Measurements from ENCODE around the gene COL6A1.

GRCh38 chr21:45959779-45960390, 21.7 kb upstream of the COL6A1 start:
- TF ChIP-seq FOXP1 (CRISPR knock-in tag; IDR thresholded peaks at IDR 0.05; ENCODE audit: borderline replicate concordance) (no peak), ZNF416 (CRISPR knock-in tag; IDR thresholded peaks at IDR 0.05) (no peak), ATF1 (CRISPR knock-in tag; IDR thresholded peaks at IDR 0.05) (no peak), TEAD4 (CRISPR knock-in tag; IDR thresholded peaks at IDR 0.05) (no peak), FOXK1 (CRISPR knock-in tag; IDR thresholded peaks at IDR 0.05) (no peak), ESRRA (CRISPR knock-in tag; IDR thresholded peaks at IDR 0.05; ENCODE audit: borderline replicate concordance) (no peak), IRF2 (CRISPR knock-in tag; IDR thresholded peaks at IDR 0.05; ENCODE audit: borderline replicate concordance, low read depth) (no peak)
- TF ChIP-seq, protein P1, sequence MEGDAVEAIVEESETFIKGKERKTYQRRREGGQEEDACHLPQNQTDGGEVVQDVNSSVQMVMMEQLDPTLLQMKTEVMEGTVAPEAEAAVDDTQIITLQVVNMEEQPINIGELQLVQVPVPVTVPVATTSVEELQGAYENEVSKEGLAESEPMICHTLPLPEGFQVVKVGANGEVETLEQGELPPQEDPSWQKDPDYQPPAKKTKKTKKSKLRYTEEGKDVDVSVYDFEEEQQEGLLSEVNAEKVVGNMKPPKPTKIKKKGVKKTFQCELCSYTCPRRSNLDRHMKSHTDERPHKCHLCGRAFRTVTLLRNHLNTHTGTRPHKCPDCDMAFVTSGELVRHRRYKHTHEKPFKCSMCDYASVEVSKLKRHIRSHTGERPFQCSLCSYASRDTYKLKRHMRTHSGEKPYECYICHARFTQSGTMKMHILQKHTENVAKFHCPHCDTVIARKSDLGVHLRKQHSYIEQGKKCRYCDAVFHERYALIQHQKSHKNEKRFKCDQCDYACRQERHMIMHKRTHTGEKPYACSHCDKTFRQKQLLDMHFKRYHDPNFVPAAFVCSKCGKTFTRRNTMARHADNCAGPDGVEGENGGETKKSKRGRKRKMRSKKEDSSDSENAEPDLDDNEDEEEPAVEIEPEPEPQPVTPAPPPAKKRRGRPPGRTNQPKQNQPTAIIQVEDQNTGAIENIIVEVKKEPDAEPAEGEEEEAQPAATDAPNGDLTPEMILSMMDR (IDR thresholded peaks at IDR 0.05): no peak
- TF ChIP-seq, protein P2, sequence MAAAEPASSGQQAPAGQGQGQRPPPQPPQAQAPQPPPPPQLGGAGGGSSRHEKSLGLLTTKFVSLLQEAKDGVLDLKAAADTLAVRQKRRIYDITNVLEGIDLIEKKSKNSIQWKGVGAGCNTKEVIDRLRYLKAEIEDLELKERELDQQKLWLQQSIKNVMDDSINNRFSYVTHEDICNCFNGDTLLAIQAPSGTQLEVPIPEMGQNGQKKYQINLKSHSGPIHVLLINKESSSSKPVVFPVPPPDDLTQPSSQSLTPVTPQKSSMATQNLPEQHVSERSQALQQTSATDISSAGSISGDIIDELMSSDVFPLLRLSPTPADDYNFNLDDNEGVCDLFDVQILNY (CRISPR knock-in tag; IDR thresholded peaks at IDR 0.05): no peak
- TF ChIP-seq, protein P3, sequence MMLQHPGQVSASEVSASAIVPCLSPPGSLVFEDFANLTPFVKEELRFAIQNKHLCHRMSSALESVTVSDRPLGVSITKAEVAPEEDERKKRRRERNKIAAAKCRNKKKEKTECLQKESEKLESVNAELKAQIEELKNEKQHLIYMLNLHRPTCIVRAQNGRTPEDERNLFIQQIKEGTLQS (CRISPR knock-in tag; conservative IDR thresholded peaks at IDR 0.05): no peak
- TF ChIP-seq, protein P4, sequence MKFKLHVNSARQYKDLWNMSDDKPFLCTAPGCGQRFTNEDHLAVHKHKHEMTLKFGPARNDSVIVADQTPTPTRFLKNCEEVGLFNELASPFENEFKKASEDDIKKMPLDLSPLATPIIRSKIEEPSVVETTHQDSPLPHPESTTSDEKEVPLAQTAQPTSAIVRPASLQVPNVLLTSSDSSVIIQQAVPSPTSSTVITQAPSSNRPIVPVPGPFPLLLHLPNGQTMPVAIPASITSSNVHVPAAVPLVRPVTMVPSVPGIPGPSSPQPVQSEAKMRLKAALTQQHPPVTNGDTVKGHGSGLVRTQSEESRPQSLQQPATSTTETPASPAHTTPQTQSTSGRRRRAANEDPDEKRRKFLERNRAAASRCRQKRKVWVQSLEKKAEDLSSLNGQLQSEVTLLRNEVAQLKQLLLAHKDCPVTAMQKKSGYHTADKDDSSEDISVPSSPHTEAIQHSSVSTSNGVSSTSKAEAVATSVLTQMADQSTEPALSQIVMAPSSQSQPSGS (CRISPR knock-in tag; IDR thresholded peaks at IDR 0.05; ENCODE audit: borderline replicate concordance, low read depth): no peak
- TF ChIP-seq, protein P5, sequence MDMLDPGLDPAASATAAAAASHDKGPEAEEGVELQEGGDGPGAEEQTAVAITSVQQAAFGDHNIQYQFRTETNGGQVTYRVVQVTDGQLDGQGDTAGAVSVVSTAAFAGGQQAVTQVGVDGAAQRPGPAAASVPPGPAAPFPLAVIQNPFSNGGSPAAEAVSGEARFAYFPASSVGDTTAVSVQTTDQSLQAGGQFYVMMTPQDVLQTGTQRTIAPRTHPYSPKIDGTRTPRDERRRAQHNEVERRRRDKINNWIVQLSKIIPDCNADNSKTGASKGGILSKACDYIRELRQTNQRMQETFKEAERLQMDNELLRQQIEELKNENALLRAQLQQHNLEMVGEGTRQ (CRISPR knock-in tag; IDR thresholded peaks at IDR 0.05): no peak
